DOHH2 (cell line): Measurements from ENCODE around the gene KLHL18.

Source experiments
- H3F3A ChIP-seq: fragments of 200-600 bp; sonication (generic), shearing (Covaris generic); 2 replicates; pipeline ENCODE4 v1.6.0; 2016; ENCODE audit warnings: antibody characterized with exemption, mild to moderate bottlenecking; ENCODE audit not compliant: control insufficient read depth, insufficient read depth
- H3K27ac ChIP-seq: fragments of 200-600 bp; sonication (generic); 2 replicates; pipeline ENCODE4 v1.5.1; 2014; ENCODE audit warnings: low read depth, mild to moderate bottlenecking, low read length, moderate library complexity
- H3K27me3 ChIP-seq: fragments of 200-600 bp; sonication (generic); 2 replicates; pipeline ENCODE4 v1.6.1; 2014; ENCODE audit warnings: mild to moderate bottlenecking, low read length, mixed read lengths; ENCODE audit not compliant: control insufficient read depth
- H3K36me3 ChIP-seq: fragments of 200-600 bp; sonication (generic); 2 replicates; pipeline ENCODE4 v1.6.1; 2014; ENCODE audit warnings: mild to moderate bottlenecking, low read length, moderate library complexity, mixed read lengths; ENCODE audit not compliant: control insufficient read depth
- H3K4me1 ChIP-seq: fragments of 200-600 bp; sonication (generic); 2 replicates; pipeline ENCODE4 v1.6.1; 2014; ENCODE audit warnings: mild to moderate bottlenecking, low read length, mixed read lengths; ENCODE audit not compliant: control insufficient read depth
- H3K4me2 ChIP-seq: fragments of 200-600 bp; sonication (generic); 2 replicates; pipeline ENCODE4 v1.6.0; 2014; ENCODE audit warnings: mild to moderate bottlenecking, low read length, moderate library complexity
- H3K4me3 ChIP-seq: fragments of 200-600 bp; sonication (generic); 2 replicates; pipeline ENCODE4 v1.5.1; 2014; ENCODE audit warnings: mild to moderate bottlenecking, low read length, mixed read lengths
- H3K79me2 ChIP-seq: fragments of 200-600 bp; sonication (generic); 2 replicates; pipeline ENCODE4 v1.6.1; 2014; ENCODE audit warnings: mild to moderate bottlenecking, low read length, mixed read lengths; ENCODE audit not compliant: control insufficient read depth
- H3K9me2 ChIP-seq: fragments of 200-600 bp; sonication (generic); replicated peaks from 2 replicates; pipeline ENCODE4 v1.6.1; 2014; ENCODE audit warnings: mild to moderate bottlenecking, low read length, mixed read lengths; ENCODE audit not compliant: control insufficient read depth
- H3K9me3 ChIP-seq: fragments of 200-600 bp; sonication (generic); 2 replicates; pipeline ENCODE4 v1.6.1; 2014; ENCODE audit warnings: antibody characterized with exemption, low read length, mixed read lengths; ENCODE audit not compliant: control insufficient read depth, insufficient read depth
- H4K20me1 ChIP-seq: fragments of 200-600 bp; sonication (generic); 2 replicates; pipeline ENCODE4 v1.6.0; 2014; ENCODE audit warnings: low read depth, mild to moderate bottlenecking, antibody characterized with exemption, low read length, moderate library complexity; ENCODE audit not compliant: control insufficient read depth, insufficient read depth
- CTCF ChIP-seq: fragments of 200-600 bp; sonication (generic); IDR thresholded peaks from one replicate; pipeline ENCODE4 v1.5.1; 2014; ENCODE audit warnings: antibody characterized with exemption, mild to moderate bottlenecking, low read depth, low read length; ENCODE audit not compliant: poor library complexity, severe bottlenecking
- EZH2phosphoT487 ChIP-seq: fragments of 200-600 bp; sonication (generic); IDR thresholded peaks from 2 replicates; pipeline ENCODE4 v1.6.1; 2017; ENCODE audit warnings: borderline replicate concordance, mild to moderate bottlenecking, antibody characterized with exemption, low read length, moderate library complexity, mixed read lengths

The KLHL18 gene

GRCh38 chr3:47295976-47296375 is 13.2 kb downstream of the KLHL18 start:
- Histone ChIP-seq H3K9me2 (no peaks in the 10 kb centered on the region), H3K27me3 (no peaks in the 10 kb centered on the region), H3K4me1 (peaks cover 88% of the 10 kb centered on the region), H3K4me3 (peak overlapping the region; percentile 66), H4K20me1 (no peaks in the 10 kb centered on the region), H3K4me2 (peak overlapping the region; percentile 88), H3K27ac (peak overlapping the region; percentile 52; the same call in 1 of the 2 replicates), H3F3A (peaks cover 12% of the 10 kb centered on the region; the same call in 1 of the 2 replicates), H3K36me3 (peaks cover 25% of the 10 kb centered on the region), H3K9me3 (no peaks in the 10 kb centered on the region), H3K79me2 (peaks cover 86% of the 10 kb centered on the region)
- no peak for TF ChIP-seq EZH2phosphoT487
- no peak for TF ChIP-seq CTCF

GRCh38 chr3:47296562-47297302 is 14.0 kb downstream of the KLHL18 start:
- Histone ChIP-seq H3K27me3 (no peaks in the 10 kb centered on the region), H3K4me3 (peak overlapping the region; percentile 66), H3K9me2 (no peaks in the 10 kb centered on the region), H3K4me1 (peaks cover 81% of the 10 kb centered on the region), H3K79me2 (peaks cover 83% of the 10 kb centered on the region), H3K36me3 (peaks cover 25% of the 10 kb centered on the region), H3F3A (peaks cover 6% of the 10 kb centered on the region; the same call in 1 of the 2 replicates), H3K4me2 (peak overlapping the region; percentile 88), H4K20me1 (no peaks in the 10 kb centered on the region), H3K27ac (peak overlapping the region; percentile 52), H3K9me3 (no peaks in the 10 kb centered on the region)
- TF ChIP-seq EZH2phosphoT487 (no peak), CTCF (no peak)

DNA sequence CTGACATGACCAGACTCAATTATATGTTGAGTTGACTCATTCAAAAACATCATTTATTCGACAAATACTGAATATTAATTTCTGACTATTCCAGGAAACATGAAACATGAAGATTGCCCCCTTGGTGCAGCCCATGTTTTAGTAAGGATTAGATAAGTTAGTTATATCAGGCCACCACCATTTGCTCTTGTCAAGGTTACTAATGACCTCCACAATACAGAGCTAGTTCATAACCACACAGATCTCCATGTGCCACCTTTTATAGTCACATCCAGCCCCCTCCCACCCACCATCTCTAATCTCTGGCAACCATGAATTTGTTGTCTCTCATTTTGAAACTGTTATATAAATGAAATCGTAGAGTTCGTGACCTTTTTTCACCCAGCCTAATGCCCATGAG is 15.7 kb downstream of the KLHL18 start:
- Histone ChIP-seq H3K36me3 (peaks cover 38% of the 10 kb centered on the region), H3F3A (0 out of 2 replicates have a peak, but pooled peaks cover 4% of the 10 kb centered on the region), H4K20me1 (no peaks in the 10 kb centered on the region), H3K4me2 (0 out of 2 replicates have a peak overlapping the region, but pooled peaks have one; percentile 41), H3K9me2 (no peaks in the 10 kb centered on the region), H3K9me3 (no peaks in the 10 kb centered on the region), H3K79me2 (peaks cover 71% of the 10 kb centered on the region), H3K27me3 (no peaks in the 10 kb centered on the region), H3K4me1 (peaks cover 64% of the 10 kb centered on the region), H3K27ac (0 out of 2 replicates have a peak overlapping the region, but pooled peaks have one; percentile 28), H3K4me3 (no peak overlapping the region)
- TF ChIP-seq EZH2phosphoT487 (no peak), CTCF (no peak)
